DOHH2 (cell line): ENCODE measurements around the gene GALNT17.
"Not testable (repeated sequence)": the region's sequence is repeated elsewhere in the genome, so short reads cannot be mapped to it uniquely, and the experiment has no call there.

Experiments
- H3F3A ChIP-seq: fragments of 200-600 bp; sonication (generic), shearing (Covaris generic); 2 replicates; pipeline ENCODE4 v1.6.0; 2016; ENCODE audit warnings: antibody characterized with exemption, mild to moderate bottlenecking; ENCODE audit not compliant: control insufficient read depth, insufficient read depth
- H3K27ac ChIP-seq: fragments of 200-600 bp; sonication (generic); 2 replicates; pipeline ENCODE4 v1.5.1; 2014; ENCODE audit warnings: low read depth, mild to moderate bottlenecking, low read length, moderate library complexity
- H3K27me3 ChIP-seq: fragments of 200-600 bp; sonication (generic); 2 replicates; pipeline ENCODE4 v1.6.1; 2014; ENCODE audit warnings: mild to moderate bottlenecking, low read length, mixed read lengths; ENCODE audit not compliant: control insufficient read depth
- H3K36me3 ChIP-seq: fragments of 200-600 bp; sonication (generic); 2 replicates; pipeline ENCODE4 v1.6.1; 2014; ENCODE audit warnings: mild to moderate bottlenecking, low read length, moderate library complexity, mixed read lengths; ENCODE audit not compliant: control insufficient read depth
- H3K4me1 ChIP-seq: fragments of 200-600 bp; sonication (generic); 2 replicates; pipeline ENCODE4 v1.6.1; 2014; ENCODE audit warnings: mild to moderate bottlenecking, low read length, mixed read lengths; ENCODE audit not compliant: control insufficient read depth
- H3K4me2 ChIP-seq: fragments of 200-600 bp; sonication (generic); 2 replicates; pipeline ENCODE4 v1.6.0; 2014; ENCODE audit warnings: mild to moderate bottlenecking, low read length, moderate library complexity
- H3K4me3 ChIP-seq: fragments of 200-600 bp; sonication (generic); 2 replicates; pipeline ENCODE4 v1.5.1; 2014; ENCODE audit warnings: mild to moderate bottlenecking, low read length, mixed read lengths
- H3K79me2 ChIP-seq: fragments of 200-600 bp; sonication (generic); 2 replicates; pipeline ENCODE4 v1.6.1; 2014; ENCODE audit warnings: mild to moderate bottlenecking, low read length, mixed read lengths; ENCODE audit not compliant: control insufficient read depth
- H3K9me2 ChIP-seq: fragments of 200-600 bp; sonication (generic); replicated peaks from 2 replicates; pipeline ENCODE4 v1.6.1; 2014; ENCODE audit warnings: mild to moderate bottlenecking, low read length, mixed read lengths; ENCODE audit not compliant: control insufficient read depth
- H3K9me3 ChIP-seq: fragments of 200-600 bp; sonication (generic); 2 replicates; pipeline ENCODE4 v1.6.1; 2014; ENCODE audit warnings: antibody characterized with exemption, low read length, mixed read lengths; ENCODE audit not compliant: control insufficient read depth, insufficient read depth
- H4K20me1 ChIP-seq: fragments of 200-600 bp; sonication (generic); 2 replicates; pipeline ENCODE4 v1.6.0; 2014; ENCODE audit warnings: low read depth, mild to moderate bottlenecking, antibody characterized with exemption, low read length, moderate library complexity; ENCODE audit not compliant: control insufficient read depth, insufficient read depth
- EZH2phosphoT487 ChIP-seq: fragments of 200-600 bp; sonication (generic); IDR thresholded peaks from 2 replicates; pipeline ENCODE4 v1.6.1; 2017; ENCODE audit warnings: borderline replicate concordance, mild to moderate bottlenecking, antibody characterized with exemption, low read length, moderate library complexity, mixed read lengths
- TF ChIP-seq, protein P1 (sequence below): fragments of 200-600 bp; sonication (generic); IDR thresholded peaks from one replicate; pipeline ENCODE4 v1.5.1; 2014; ENCODE audit warnings: antibody characterized with exemption, mild to moderate bottlenecking, low read depth, low read length; ENCODE audit not compliant: poor library complexity, severe bottlenecking

The GALNT17 gene

DNA sequence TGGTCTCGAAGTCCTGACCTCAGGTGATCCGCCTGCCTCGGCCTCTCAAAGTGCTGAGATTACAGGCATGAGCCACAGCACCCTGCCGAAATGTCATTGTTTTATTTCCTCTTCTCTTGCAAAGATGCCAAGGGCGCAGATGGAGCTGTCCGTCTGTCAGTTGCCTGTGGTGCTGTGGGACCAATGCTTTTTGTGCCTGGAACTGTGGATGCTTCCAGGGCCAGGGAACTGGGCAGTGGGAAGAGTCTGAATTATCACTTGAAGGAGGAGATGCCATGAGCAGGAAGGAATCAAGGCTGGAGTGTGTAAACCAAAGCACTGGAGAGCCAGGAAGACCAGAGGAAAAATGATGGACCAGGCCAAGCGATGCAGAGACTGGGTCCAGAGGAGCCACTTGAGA lies 459.9 kb downstream of the GALNT17 start:
- Histone ChIP-seq H3K4me1 (no peaks in the 10 kb centered on the region), H3K4me2 (no peak overlapping the region), H3K4me3 (no peak overlapping the region), H4K20me1 (no peaks in the 10 kb centered on the region), H3K27me3 (no peaks in the 10 kb centered on the region), H3K36me3 (no peaks in the 10 kb centered on the region), H3K9me2 (no peaks in the 10 kb centered on the region), H3K27ac (no peak overlapping the region), H3K9me3 (no peaks in the 10 kb centered on the region; the same call in 1 of the 2 replicates), H3F3A (no peaks in the 10 kb centered on the region), H3K79me2 (no peaks in the 10 kb centered on the region)
- TF ChIP-seq EZH2phosphoT487: no peak
- TF ChIP-seq, protein P1, sequence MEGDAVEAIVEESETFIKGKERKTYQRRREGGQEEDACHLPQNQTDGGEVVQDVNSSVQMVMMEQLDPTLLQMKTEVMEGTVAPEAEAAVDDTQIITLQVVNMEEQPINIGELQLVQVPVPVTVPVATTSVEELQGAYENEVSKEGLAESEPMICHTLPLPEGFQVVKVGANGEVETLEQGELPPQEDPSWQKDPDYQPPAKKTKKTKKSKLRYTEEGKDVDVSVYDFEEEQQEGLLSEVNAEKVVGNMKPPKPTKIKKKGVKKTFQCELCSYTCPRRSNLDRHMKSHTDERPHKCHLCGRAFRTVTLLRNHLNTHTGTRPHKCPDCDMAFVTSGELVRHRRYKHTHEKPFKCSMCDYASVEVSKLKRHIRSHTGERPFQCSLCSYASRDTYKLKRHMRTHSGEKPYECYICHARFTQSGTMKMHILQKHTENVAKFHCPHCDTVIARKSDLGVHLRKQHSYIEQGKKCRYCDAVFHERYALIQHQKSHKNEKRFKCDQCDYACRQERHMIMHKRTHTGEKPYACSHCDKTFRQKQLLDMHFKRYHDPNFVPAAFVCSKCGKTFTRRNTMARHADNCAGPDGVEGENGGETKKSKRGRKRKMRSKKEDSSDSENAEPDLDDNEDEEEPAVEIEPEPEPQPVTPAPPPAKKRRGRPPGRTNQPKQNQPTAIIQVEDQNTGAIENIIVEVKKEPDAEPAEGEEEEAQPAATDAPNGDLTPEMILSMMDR: no peak

DNA sequence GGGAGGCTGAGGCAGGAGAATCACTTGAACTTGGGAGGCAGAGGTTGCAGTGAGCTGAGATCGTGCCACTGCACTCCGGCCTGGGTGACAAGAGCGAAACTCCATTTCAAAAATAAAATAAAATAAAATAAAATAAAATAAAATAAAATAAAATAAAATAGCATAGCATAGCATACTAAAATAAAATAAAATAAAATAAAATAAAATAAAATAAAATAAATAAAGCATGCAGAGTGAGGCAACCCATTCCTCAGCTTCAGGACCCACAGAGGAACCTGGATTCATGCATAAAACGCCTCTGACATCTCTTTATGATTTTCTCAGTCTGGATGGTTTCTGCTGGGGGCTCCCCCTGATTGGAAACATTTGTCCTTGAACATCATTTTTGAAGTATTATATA lies 460.4 kb downstream of the GALNT17 start:
- H3K9me3 ChIP-seq, H3K36me3 ChIP-seq, H3K4me1 ChIP-seq, H3K79me2 ChIP-seq, H3K4me3 ChIP-seq, H3K4me2 ChIP-seq, H4K20me1 ChIP-seq, H3K27ac ChIP-seq, H3K9me2 ChIP-seq, H3F3A ChIP-seq, H3K27me3 ChIP-seq: not testable (repeated sequence)

DNA sequence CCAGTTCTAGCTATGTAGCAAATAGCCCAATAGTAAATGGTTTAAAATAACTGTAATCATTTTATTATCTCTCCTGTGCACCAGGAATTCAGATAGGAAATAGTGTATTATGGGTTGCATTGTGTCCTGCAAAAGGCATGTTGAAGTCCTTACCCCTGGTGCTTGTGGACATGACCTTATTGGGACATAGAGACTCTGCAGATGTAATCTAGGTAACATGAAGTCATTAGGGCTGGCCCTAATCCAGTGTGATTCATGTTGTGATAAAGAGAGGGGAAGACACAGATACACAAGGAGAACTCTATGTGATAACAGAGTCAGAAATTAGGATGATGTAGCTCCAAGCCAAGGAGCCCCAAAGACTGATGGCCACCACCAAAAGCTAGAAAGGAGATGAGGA lies 462.8 kb downstream of the GALNT17 start:
- H3K27me3 ChIP-seq: no peaks in the 10 kb centered on the region
- no peaks in the 10 kb centered on the region for H3K4me1 ChIP-seq
- TF ChIP-seq EZH2phosphoT487: no peak
- TF ChIP-seq, protein P1: no peak
- no peak overlapping the region for H3K4me2 ChIP-seq
- H3K9me3 ChIP-seq: no peaks in the 10 kb centered on the region; the same call in 1 of the 2 replicates
- no peaks in the 10 kb centered on the region for H4K20me1 ChIP-seq
- no peaks in the 10 kb centered on the region for H3F3A ChIP-seq
- H3K4me3 ChIP-seq: no peak overlapping the region
- H3K36me3 ChIP-seq: no peaks in the 10 kb centered on the region
- H3K27ac ChIP-seq: no peak overlapping the region
- H3K9me2 ChIP-seq: no peaks in the 10 kb centered on the region
- H3K79me2 ChIP-seq: no peaks in the 10 kb centered on the region

DNA sequence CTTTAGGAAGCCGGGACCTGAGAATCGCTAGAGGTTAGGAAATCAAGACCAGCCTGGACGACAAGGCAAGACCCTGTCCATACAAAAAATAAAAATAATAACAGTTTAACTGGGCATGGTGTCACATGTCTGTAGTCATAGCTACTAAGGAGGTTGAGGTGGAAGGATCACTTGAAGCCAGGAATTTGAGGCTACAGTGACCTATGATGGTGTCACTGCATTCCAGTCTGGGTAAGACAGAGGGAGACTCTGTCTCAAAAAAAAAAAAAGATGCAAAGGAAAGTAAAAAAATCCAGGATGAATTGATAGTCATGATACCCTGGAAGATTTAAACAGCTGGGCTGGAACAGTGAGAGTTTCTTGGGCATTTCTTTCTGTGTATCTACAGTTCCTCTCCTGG lies 463.2 kb downstream of the GALNT17 start:
- Histone ChIP-seq H3K9me2 (no peaks in the 10 kb centered on the region), H3K27ac (no peak overlapping the region), H3K79me2 (no peaks in the 10 kb centered on the region), H3K36me3 (no peaks in the 10 kb centered on the region), H3K4me2 (no peak overlapping the region), H3K4me3 (no peak overlapping the region), H3F3A (no peaks in the 10 kb centered on the region), H3K27me3 (no peaks in the 10 kb centered on the region), H3K9me3 (no peaks in the 10 kb centered on the region; the same call in 1 of the 2 replicates), H4K20me1 (no peaks in the 10 kb centered on the region), H3K4me1 (no peaks in the 10 kb centered on the region)
- no peak for TF ChIP-seq EZH2phosphoT487
- TF ChIP-seq, protein P1: no peak
